ENCODE results near the gene IL17RE.

- TF ChIP-seq CTCF (IDR thresholded peaks at IDR 0.05; ENCODE audit: insufficient read depth, low read length) (no peak), REST (IDR thresholded peaks at IDR 0.05; ENCODE audit: insufficient replicate concordance, low read depth) (no peak), POLR2AphosphoS5 (IDR thresholded peaks at IDR 0.05; ENCODE audit: low read depth) (no peak), GABPA (IDR thresholded peaks at IDR 0.05; ENCODE audit: low read depth) (no peak)
Measured at GRCh38 chr3:9875448-9875847, 27.2 kb upstream of the IL17RE start.

Measured in HL-60 (cell line).